ENCODE measurements around the gene DOK3. TPM values are rescaled to one million over a fixed set of nuclear protein-coding genes. Genes with fewer than 3 reads are reported as not detected.

The DOK3 gene
- total RNA-seq, 1 donor from 2014 or later = 0.32 TPM

- intact Hi-C loops (cut with DNase I) = loop anchor here (10.0 kb wide), 1 partner anchor 84 kb away; the partner anchor contains the start of gene TMED9
- Histone ChIP-seq H3K27me3 (no peaks in the 10 kb centered on the region), H3K4me1 (peaks cover 0 to 3% of the 10 kb centered on the region in 2 donors), H3K36me3 (peaks cover 39 to 51% of the 10 kb centered on the region in 2 donors), H3K4me3 (no peak overlapping the region), H3K9me3 (no peaks in the 10 kb centered on the region), H3K27ac (no peak overlapping the region)
- no peak for TF ChIP-seq CTCF (IDR thresholded peaks at IDR 0.05)
- DNase-seq (ENCODE audit: low spot score in 2 of 2) = no peak
These were observed 984 bp upstream of the DOK3 start for GRCh38 chr5:177510567-177511053.

GRCh38 chr5:177509991-177510566, 453 bp upstream of the DOK3 start:
- no peak for TF ChIP-seq CTCF (IDR thresholded peaks at IDR 0.05)
- Histone ChIP-seq H3K27me3 (no peaks in the 10 kb centered on the region), H3K36me3 (peaks cover 39 to 46% of the 10 kb centered on the region in 2 donors), H3K4me3 (peak overlapping the region in 1 of 2 donors; percentile 57), H3K27ac (peak overlapping the region in 1 of 2 donors; percentile 30), H3K4me1 (no peaks in the 10 kb centered on the region), H3K9me3 (no peaks in the 10 kb centered on the region)
- intact Hi-C loops (cut with DNase I) = loop anchor here (10.0 kb wide), 1 partner anchor 85 kb away; the partner anchor contains the start of gene TMED9
- no peak for DNase-seq (ENCODE audit: low spot score in 2 of 2)

- no peak for DNase-seq (ENCODE audit: low spot score in 2 of 2)
- intact Hi-C loops (cut with DNase I) = no loop called here
- peaks cover 33 to 35% of the 10 kb centered on the region in 2 donors for H3K36me3 ChIP-seq
These were observed 789 bp downstream of the DOK3 start for GRCh38 chr5:177508837-177509236.

GRCh38 chr5:177508221-177508611, 1.4 kb downstream of the DOK3 start:
- H3K36me3 ChIP-seq = peaks cover 27 to 29% of the 10 kb centered on the region in 2 donors
- TF ChIP-seq CTCF (IDR thresholded peaks at IDR 0.05) = no peak
- H3K27me3 ChIP-seq = no peaks in the 10 kb centered on the region
- intact Hi-C loops (cut with DNase I) = no loop called here
- no peaks in the 10 kb centered on the region for H3K4me1 ChIP-seq
- no peaks in the 10 kb centered on the region for H3K9me3 ChIP-seq
- no peak overlapping the region for H3K27ac ChIP-seq
- DNase-seq (ENCODE audit: low spot score in 2 of 2) = no peak
- H3K4me3 ChIP-seq = peak overlapping the region in 1 of 2 donors; percentile 57

More at GRCh38 chr5:177508837-177509236, 789 bp downstream of the DOK3 start:
- Histone ChIP-seq H3K27me3 (no peaks in the 10 kb centered on the region), H3K9me3 (no peaks in the 10 kb centered on the region), H3K4me3 (peak overlapping the region; percentile 20 to 57), H3K4me1 (no peaks in the 10 kb centered on the region), H3K27ac (no peak overlapping the region)
- TF ChIP-seq CTCF (IDR thresholded peaks at IDR 0.05) = no peak

- no peak for DNase-seq (ENCODE audit: low spot score in 2 of 2)
- H3K36me3 ChIP-seq = peaks cover 22 to 24% of the 10 kb centered on the region in 2 donors
- H3K4me3 ChIP-seq = peak overlapping the region in 1 of 2 donors; percentile 57
- intact Hi-C loops (cut with DNase I) = no loop called here
- no peaks in the 10 kb centered on the region for H3K9me3 ChIP-seq
- H3K4me1 ChIP-seq = no peaks in the 10 kb centered on the region
- H3K27me3 ChIP-seq = no peaks in the 10 kb centered on the region
- no peak overlapping the region for H3K27ac ChIP-seq
- TF ChIP-seq CTCF (IDR thresholded peaks at IDR 0.05) = no peak
These were observed 1.9 kb downstream of the DOK3 start for GRCh38 chr5:177507596-177508220.
